Astrocyte (in vitro differentiated cells and primary cell): Measurements from ENCODE around the gene IL1RAPL2.

ENCODE experiments used
- EZH2 ChIP-seq: IDR thresholded peaks from 2 replicates; pipeline ENCODE4 v1.6.1; 2012; ENCODE audit warnings: mild to moderate bottlenecking, low read length, inconsistent platforms; ENCODE audit not compliant: insufficient read depth
- TF ChIP-seq, protein P1 (sequence below): IDR thresholded peaks from 2 replicates; pipeline ENCODE4 v1.5.1; 2011; ENCODE audit warnings: low read depth, mild to moderate bottlenecking, inconsistent platforms, low read length, moderate library complexity; ENCODE audit not compliant: insufficient read depth

- TF ChIP-seq, protein P1, sequence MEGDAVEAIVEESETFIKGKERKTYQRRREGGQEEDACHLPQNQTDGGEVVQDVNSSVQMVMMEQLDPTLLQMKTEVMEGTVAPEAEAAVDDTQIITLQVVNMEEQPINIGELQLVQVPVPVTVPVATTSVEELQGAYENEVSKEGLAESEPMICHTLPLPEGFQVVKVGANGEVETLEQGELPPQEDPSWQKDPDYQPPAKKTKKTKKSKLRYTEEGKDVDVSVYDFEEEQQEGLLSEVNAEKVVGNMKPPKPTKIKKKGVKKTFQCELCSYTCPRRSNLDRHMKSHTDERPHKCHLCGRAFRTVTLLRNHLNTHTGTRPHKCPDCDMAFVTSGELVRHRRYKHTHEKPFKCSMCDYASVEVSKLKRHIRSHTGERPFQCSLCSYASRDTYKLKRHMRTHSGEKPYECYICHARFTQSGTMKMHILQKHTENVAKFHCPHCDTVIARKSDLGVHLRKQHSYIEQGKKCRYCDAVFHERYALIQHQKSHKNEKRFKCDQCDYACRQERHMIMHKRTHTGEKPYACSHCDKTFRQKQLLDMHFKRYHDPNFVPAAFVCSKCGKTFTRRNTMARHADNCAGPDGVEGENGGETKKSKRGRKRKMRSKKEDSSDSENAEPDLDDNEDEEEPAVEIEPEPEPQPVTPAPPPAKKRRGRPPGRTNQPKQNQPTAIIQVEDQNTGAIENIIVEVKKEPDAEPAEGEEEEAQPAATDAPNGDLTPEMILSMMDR, result no peak
- TF ChIP-seq EZH2, result no peak
These were observed 660.5 kb downstream of the IL1RAPL2 start for GRCh38 chrX:105226499-105226898.
